CD4-positive, alpha-beta T cell treated with Interleukin-4 for 1 hour (primary cell): ENCODE data around the gene EPHA4.

Experiments
- DNase-seq, 2 donors: peaks; one replicate each; pipeline ENCODE4 v3.0.0-alpha.2; 2020 to 2022

Gene EPHA4

DNA sequence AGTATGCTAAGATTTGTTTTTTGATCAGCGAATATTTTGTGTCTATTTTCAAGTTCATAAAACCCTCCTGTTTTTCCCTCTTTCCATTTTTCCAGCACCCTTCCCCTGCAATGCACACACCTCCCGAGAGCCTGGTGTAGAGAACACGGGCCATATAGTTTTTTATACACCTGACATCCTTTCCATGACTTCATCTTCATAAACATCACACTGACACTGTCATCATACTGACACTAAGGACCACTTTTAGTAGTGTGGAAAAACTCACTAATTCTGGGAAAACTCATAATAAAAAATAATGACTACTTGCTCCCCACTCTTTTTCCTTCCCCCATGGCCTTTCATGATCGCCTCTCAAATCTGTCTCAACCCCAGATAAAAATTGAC is 70.2 kb downstream of the EPHA4 start:
- no peak for DNase-seq

DNA sequence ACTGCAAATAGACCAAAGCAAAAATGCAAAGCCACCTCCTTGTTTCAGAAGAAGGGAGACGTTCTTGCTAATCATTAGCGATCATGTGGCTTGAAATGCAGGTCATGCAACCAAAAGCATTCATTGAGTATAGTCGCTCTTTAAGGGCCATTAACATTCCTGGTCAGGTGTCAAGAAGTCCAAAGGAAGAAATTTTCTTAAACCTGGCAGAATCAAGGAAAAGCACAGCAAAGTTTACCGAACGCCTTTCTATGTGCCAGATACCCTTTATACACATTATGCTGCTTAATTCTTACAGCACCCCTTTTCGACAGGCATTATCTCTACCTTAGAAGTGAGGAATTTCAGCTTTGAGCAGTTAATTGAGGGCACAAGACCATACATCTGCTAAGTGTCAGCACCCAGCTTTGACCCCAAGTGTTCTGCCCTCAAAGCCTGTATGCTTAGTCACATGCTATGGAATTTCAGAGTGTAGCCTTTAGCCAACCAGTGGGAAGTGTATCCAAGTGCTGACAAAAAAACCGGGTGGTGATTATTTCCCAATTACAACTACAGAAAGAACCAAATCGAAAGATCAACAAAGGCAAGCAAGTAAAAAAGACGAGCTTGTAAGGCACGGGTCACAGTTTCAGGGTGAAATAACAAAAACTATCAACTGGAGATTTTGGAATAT is 70.8 kb downstream of the EPHA4 start:
- DNase-seq: no peak

DNA sequence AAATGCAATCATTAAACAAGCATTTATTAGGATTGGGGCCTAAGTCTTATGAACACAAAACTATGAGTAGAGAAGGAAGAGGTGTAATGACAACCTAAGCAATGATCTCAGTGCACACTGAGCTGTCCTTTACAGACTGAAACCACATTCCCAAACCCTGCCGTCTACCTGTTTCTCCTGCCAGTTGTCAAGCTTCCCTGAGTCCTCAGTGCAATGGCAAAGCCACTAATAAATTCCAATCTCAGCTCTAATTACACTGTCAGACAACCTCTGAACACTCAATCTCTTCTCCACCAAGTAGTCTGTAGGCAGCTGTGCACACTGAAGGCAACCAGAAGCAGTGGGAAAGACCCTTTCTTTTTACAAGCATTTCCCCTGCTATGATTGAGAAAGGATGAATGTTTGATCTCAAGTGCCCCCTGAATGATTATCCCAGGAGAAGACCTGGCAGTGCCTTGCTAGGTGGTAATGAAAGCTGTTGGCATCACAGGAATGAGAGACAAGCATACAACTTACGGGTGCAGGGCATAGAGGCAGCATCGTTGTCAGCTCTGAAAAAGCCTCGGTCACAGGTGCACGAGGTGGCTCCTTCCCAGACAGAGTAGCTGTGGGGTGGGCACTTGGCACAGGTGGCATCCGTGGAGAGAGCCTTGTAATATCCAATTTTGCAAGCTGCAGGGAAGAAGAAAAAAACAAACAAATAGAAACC is 71.4 kb downstream of the EPHA4 start:
- DNase-seq: no peak

DNA sequence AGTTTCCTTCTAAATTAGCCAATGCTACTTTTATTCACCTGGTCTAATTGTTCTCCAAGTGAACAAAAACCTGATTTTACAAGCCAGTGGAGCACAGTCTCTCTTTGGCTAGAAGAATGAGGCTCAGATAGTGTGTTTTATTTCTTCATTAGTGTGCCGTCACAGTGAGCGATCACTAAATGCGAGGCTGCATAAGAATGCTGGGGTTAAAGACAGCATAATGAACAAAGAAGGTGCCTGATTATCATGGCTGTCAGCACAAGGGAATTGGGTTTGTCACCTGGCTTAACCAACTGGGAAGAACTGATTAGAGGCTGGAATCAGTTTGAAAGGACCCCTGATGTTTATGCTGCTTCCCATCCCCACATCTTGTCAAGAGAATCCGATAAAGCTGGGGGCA is 76.4 kb downstream of the EPHA4 start:
- DNase-seq: no peak

- no peak for DNase-seq
Measured at GRCh38 chr2:221494556-221494955, 77.5 kb downstream of the EPHA4 start.

- no peak for DNase-seq
Measured at GRCh38 chr2:221493391-221493790, 78.7 kb downstream of the EPHA4 start.

DNA sequence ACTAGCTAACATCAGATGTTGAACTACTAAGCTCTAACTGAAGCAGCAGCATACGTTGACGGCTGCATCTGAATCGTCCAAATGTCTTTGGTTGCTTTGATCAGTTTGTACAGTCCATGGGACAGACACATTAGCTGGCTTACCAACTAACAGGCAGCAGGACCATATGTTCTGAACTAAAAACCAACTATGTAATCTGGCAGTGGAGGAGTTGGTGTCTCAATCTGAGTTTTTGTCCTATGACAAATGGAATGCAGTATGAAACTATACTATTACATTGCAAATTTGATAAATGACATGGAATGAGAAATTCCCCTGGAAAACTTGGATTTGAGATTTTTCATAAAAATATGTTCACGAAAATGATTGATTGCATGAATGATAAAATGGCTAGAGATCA is 79.5 kb downstream of the EPHA4 start:
- no peak for DNase-seq

GRCh38 chr2:221490506-221491060 is 81.5 kb downstream of the EPHA4 start:
- DNase-seq: no peak

DNA sequence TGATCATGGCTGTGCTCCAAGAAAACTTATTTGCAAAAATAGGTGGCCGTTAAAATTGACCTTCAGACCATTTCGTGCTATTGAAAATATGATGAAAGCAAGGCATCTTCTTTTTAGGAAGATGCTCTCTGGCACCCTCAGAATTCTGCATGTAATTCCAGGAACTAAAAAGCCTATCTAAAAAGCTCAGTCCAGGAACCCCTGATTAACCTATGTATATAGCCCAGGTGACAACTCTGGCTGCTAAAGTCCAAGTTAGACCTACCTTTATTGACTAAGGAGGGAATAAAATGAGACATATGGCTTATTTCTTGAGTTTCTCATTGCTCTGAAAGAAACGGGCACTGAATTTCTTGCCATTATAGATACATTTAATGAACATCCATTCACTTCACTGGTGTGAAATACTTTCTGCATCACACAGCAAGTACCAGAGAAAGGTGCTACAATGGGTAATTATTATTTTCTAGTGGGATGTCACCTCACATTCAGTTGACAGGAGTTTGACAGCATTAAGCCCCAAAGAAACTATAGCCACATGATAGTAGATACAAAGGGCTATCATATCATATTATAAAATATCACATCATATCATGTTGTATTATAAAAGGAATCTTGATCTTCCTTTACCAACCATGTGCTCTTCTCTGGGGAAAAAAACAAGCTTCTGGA is 83.8 kb downstream of the EPHA4 start:
- DNase-seq: no peak

DNA sequence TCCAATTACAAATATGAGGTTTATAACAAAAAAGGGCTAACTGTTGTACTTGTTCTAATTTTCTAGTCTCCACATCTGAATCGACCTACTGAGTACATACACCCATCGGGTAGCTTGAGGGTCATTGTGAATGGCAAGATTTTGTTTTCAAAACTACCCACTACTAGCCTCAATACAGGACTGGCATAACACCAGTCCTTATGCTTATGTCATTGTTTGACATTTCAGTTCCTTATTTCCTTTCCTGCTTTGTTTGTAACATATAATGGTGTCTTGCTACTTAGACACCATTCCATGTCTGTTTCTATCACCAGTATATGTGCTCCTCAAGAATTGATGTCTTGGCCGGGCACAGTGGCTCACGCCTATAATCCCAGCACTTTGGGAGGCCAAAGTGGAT is 86.0 kb downstream of the EPHA4 start:
- no peak for DNase-seq

DNA sequence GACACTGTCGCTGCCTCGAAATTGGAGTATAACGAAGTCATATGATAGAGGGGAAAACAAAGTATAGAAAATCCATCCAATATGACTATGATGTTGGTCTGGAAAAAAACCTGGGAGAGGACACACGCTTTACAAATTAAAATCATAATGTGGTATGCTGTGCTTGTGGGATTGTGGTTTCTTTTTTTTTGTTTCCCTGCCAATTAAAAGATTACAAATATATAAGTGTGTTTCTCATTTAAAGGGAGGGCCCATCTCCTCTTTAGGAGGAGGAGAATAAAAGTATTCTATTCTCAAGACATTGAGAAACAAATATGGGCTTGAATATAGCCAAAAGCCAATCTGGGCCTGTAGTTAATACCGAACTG is 86.6 kb downstream of the EPHA4 start:
- DNase-seq: no peak

GRCh38 chr2:221484761-221485502 is 87.2 kb downstream of the EPHA4 start:
- DNase-seq: no peak

DNA sequence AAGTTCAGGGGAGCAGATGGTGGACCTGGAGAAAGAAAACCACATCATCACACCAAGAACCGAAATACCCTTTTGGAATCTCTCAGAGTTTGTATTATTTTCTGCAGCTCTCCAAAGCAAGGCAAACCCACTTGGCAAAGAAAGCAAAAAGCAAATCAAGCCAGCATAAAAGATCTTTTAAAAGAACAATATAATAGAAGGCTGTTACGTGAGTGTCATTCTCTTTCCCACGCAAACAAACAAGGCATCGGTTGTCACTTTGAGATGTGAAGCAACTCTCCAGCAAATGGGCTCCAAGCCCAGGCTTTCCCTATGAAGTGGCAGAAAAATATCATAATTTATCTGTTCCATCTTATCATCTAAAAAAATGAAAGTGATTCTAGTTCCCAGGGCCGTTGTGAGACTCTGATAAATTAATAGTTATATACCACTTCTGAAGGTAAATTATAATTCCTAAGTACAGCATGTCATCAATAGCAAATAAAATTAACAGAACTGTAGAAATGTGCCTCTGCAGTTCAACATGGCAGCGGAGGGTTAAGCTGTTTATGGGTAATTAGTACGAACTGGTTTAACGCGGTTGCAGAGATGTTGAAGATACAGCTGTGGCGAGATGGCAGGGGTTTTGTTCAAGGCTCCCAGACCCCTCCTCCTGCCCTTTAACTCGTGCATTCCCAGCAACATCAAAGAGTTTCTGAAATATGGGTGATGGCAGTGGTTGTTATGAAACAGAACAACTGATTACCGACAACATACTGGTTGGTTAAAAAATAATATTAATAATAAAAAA is 89.2 kb downstream of the EPHA4 start:
- DNase-seq: no peak

DNA sequence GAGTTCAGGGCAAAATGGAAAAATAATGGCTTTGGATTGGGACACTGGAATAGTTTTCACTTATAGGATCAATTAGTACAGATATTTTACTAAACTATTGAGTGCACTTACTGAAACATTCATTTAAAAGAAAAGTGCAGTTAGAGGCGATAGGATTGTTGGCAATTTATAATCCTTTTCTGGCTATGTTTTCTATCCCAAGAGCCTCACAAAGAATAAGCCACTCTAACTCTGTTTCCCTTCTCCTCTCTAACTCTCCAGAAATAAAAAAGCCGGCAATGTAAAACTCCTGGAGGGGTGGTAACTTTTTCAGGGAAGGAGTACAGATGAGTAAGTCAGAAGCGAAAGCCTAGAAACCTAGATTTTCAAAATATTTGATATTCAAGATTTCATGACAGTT is 91.3 kb downstream of the EPHA4 start:
- DNase-seq: no peak

- no peak for DNase-seq
Measured at GRCh38 chr2:221480163-221480562, 91.9 kb downstream of the EPHA4 start.

GRCh38 chr2:221478485-221478863 is 93.6 kb downstream of the EPHA4 start:
- DNase-seq: no peak

DNA sequence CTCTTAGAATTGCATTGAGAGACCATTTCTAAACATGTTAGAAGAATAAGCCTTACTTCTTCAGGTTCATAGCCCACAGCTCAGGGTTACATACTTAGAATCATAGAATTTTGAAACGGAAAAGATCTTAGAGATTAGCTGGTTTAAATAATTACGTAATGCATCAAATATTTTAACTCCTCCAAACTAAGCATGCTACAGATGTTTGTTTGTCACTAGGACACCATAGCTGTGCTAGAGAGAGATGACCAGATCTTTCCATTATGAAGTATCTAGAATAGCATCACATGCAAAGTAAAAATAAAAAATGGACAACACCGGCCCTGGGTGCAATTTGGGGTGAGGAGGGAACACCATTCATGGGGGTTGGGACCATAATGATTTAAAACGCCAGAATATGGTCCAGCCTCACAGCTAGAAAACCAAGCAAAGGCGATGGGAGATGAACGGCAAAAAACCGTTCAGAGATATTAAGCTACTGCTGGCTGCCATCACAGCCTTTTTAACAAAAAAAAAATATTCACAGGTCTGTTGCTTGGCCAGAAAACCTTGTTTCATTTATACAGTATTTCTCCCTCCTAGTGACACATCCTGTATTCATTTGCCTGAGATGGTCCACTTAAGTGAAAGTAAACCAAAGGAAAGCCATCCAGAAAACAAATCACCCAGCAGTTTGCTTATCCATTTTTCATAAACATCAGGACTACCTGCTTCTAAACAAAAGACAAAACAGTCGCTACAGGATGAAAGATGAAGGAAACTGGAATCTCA is 94.2 kb downstream of the EPHA4 start:
- DNase-seq: no peak

DNA sequence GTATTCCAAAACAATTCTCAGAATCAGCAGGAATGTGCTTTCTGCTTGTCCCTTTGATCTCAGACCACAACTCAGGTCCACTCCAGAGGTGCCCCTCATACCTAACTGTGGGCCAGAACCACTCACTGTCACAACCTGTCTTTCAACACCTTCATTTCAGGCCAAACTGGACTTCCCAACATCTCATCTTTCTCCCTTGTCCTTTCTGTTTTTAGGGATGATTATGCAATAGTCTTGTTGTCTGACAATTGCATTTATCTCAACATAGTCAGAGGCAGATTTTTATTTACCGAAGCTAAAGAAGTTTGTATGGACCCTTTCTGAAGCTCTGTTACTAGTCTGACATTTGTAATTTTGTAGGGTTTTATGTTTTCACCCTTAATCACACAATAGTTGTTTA is 95.9 kb downstream of the EPHA4 start:
- DNase-seq: no peak

DNA sequence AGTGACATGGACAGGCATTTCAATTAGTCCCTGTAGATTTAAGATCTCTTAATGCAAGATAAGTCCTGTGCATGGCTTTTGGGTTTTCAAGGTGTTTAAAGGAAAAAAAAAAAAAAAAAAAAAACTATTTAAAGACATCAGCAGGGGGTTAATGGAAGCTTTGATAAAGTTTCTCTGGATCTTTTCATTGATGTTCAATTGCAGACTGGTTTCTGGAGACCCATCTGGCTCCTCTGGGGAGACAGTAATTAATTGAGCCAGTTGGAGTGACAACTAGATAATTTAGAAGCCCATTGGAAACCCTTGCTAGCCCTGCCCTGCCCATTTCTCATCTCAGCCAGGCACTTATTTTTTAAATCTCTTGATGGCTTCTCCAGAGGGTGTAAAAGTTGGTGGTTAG is 98.7 kb downstream of the EPHA4 start:
- DNase-seq: no peak

DNA sequence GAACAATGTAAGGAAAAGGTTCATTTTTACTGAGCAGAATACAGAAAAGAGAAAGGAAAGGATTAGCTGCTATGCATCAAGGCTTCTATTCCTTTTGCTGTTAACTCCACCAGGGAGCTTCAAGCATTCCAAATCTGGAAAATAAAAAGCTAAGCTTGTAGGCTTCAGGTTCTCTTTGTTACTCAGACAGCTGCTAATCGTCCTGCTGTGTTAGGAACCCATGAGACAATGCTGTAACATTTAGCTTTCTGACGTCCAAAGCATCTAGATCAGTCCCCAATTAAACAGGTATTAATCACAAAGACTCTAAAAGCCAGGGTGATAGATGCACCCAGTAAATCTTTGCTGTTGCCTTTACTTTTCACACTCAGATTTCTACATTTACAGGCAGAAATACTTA is 103.8 kb downstream of the EPHA4 start:
- no peak for DNase-seq

GRCh38 chr2:221467610-221468009 is 104.5 kb downstream of the EPHA4 start:
- no peak for DNase-seq

GRCh38 chr2:221466744-221467143 is 105.4 kb downstream of the EPHA4 start:
- DNase-seq: no peak
